RWPE2 (cell line): ENCODE data around the gene OR10A2.
"Not testable (repeated sequence)": the region's sequence is repeated elsewhere in the genome, so short reads cannot be mapped to it uniquely, and the experiment has no call there.

ENCODE experiments used
- ATAC-seq: fragments of 200-7000 bp; cut with Tn5 transposase; 3 replicates; pipeline ENCODE4 v1.9.1; 2021; ENCODE audit warnings: low read depth
- DNase-seq: peaks from one replicate; pipeline ENCODE4 v3.0.0-alpha.2; 2020; ENCODE audit warnings: low spot score
- H3K27ac ChIP-seq: fragments of 450-650 bp; 2 replicates; pipeline ENCODE4 v1.5.1; 2017; ENCODE audit warnings: mild to moderate bottlenecking; ENCODE audit not compliant: poor library complexity, severe bottlenecking
- H3K27me3 ChIP-seq: fragments of 250-450 bp; sonication (Bioruptor Pico); 2 replicates; pipeline ENCODE4 v1.5.1; 2021; ENCODE audit warnings: mild to moderate bottlenecking, moderate library complexity; ENCODE audit not compliant: insufficient read depth, poor library complexity, severe bottlenecking
- H3K36me3 ChIP-seq: fragments of 250-450 bp; sonication (Bioruptor Pico); 2 replicates; pipeline ENCODE4 v1.5.1; 2020; ENCODE audit warnings: low read depth, mild to moderate bottlenecking, moderate library complexity
- H3K4me1 ChIP-seq: fragments of 250-450 bp; sonication (Bioruptor Pico); 2 replicates; pipeline ENCODE4 v1.5.1; 2021; ENCODE audit warnings: mild to moderate bottlenecking, moderate library complexity; ENCODE audit not compliant: insufficient read depth, poor library complexity, severe bottlenecking
- H3K4me3 ChIP-seq: fragments of 250-450 bp; sonication (Bioruptor Pico); 2 replicates; pipeline ENCODE4 v1.5.1; 2021; ENCODE audit warnings: mild to moderate bottlenecking, moderate library complexity; ENCODE audit not compliant: severe bottlenecking
- H3K9me3 ChIP-seq: fragments of 250-450 bp; sonication (Bioruptor Pico); 2 replicates; pipeline ENCODE4 v1.5.1; 2021; ENCODE audit warnings: mild to moderate bottlenecking, moderate library complexity; ENCODE audit not compliant: severe bottlenecking
- CTCF ChIP-seq: fragments of 450-650 bp; IDR thresholded peaks from one replicate; pipeline ENCODE4 v1.5.1; 2017; ENCODE audit warnings: mild to moderate bottlenecking, moderate library complexity; ENCODE audit not compliant: poor library complexity, severe bottlenecking

Gene OR10A2

GRCh38 chr11:6876325-6876724 lies 13.5 kb downstream of the OR10A2 start, which contains the start of gene OR10A4:
Gene OR10A4 (plus strand): TSS chr11:6876625. CDS start chr11:6876648, 23 bp downstream.
- no peaks in the 10 kb centered on the region for H3K36me3 ChIP-seq
- no peak within 1 kb of the TSS for H3K27ac ChIP-seq
- DNase-seq (no peak), ATAC-seq (no peak)
- no peaks in the 10 kb centered on the region for H3K4me1 ChIP-seq
- H3K27me3 ChIP-seq: no peaks in the 10 kb centered on the region
- H3K9me3 ChIP-seq: no peaks in the 10 kb centered on the region
- no peak within 1 kb of the TSS for H3K4me3 ChIP-seq
- TF ChIP-seq CTCF: no peak

- DNase-seq (no peak), ATAC-seq (no peak)
These were observed 14.1 kb downstream of the OR10A2 start for GRCh38 chr11:6876914-6877313.

GRCh38 chr11:6882751-6883150 lies 19.9 kb downstream of the OR10A2 start:
- TF ChIP-seq CTCF: no peak
- Histone ChIP-seq H3K27ac (no peak overlapping the region), H3K9me3 (no peaks in the 10 kb centered on the region), H3K4me3 (no peak overlapping the region), H3K27me3 (peaks cover 3% of the 10 kb centered on the region), H3K36me3 (no peaks in the 10 kb centered on the region), H3K4me1 (no peaks in the 10 kb centered on the region)
- DNase-seq: no peak
- ATAC-seq: no peak

More at GRCh38 chr11:6876914-6877313, 14.1 kb downstream of the OR10A2 start:
- Histone ChIP-seq H3K27ac (no peak overlapping the region), H3K27me3 (no peaks in the 10 kb centered on the region), H3K9me3 (no peaks in the 10 kb centered on the region), H3K36me3 (no peaks in the 10 kb centered on the region), H3K4me1 (no peaks in the 10 kb centered on the region), H3K4me3 (no peak overlapping the region)
- TF ChIP-seq CTCF: no peak

GRCh38 chr11:6887711-6888110 lies 24.9 kb downstream of the OR10A2 start:
- not testable (repeated sequence) for H3K4me1 ChIP-seq, H3K9me3 ChIP-seq, ATAC-seq

GRCh38 chr11:6888830-6889229 lies 26.0 kb downstream of the OR10A2 start:
- Histone ChIP-seq H3K9me3 (no peaks in the 10 kb centered on the region), H3K4me1 (no peaks in the 10 kb centered on the region), H3K36me3 (no peaks in the 10 kb centered on the region), H3K27me3 (peaks cover 3% of the 10 kb centered on the region), H3K27ac (no peak overlapping the region), H3K4me3 (no peak overlapping the region)
- no peak for TF ChIP-seq CTCF
- ATAC-seq: no peak
- no peak for DNase-seq

More at GRCh38 chr11:6887711-6888110, 24.9 kb downstream of the OR10A2 start:
- not testable (repeated sequence) for H3K4me3 ChIP-seq, H3K36me3 ChIP-seq, H3K27me3 ChIP-seq, DNase-seq, H3K27ac ChIP-seq
